ENCODE measurements around the gene CBLIF. TPM values are rescaled to one million over a fixed set of nuclear protein-coding genes. Genes with fewer than 3 reads are reported as not detected.

CBLIF gene
- not detected in 2 replicates for total RNA-seq

DNA sequence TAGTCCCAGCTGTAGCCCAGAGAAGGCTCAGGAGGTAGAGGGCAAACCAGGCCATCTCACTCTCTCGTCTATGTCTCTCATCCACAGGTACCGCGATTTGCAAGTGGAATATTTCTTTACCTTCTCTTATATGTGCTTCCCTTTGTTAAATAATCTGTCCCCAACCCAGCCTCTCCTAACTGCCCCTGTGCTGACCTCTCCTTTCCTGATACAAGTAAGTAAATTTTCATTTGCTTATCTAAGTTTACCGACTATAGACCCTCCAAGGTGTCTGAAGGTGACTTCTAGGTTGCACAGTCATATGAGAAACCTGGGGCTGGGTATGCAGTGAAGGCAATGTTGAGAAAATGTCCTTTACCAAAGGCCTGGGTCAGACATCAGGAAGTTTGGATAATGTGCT is at the start of gene CBLIF:
Gene CBLIF (minus strand): TSS at position 101 of the 400 bp plus-strand sequence. CDS start 46 bp downstream, at position 55.

DNA sequence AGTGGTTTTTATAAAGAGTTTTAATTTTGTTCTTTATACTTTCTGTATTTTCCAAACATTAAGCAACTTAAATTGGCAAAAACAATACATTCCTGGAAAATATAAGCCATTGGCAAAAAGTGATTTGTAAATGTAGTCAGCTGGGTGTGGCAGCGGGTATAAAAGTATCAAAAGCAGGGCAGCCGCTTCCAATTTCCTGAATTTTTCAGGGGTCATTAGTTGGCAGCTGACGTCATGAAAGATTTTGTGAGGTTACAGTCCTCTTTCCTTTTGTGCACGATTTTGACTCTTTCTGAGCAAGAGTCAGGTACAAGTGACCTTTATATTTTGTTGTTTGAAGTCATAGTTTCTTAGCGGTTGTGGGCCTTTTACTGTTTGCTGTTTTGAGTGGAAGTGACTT is 33.3 kb upstream of the CBLIF start, which contains the start of gene OOSP3:
Gene OOSP3 (plus strand): TSS at position 208 of the 400 bp plus-strand sequence. CDS start 27 bp downstream, at position 235.

DNA sequence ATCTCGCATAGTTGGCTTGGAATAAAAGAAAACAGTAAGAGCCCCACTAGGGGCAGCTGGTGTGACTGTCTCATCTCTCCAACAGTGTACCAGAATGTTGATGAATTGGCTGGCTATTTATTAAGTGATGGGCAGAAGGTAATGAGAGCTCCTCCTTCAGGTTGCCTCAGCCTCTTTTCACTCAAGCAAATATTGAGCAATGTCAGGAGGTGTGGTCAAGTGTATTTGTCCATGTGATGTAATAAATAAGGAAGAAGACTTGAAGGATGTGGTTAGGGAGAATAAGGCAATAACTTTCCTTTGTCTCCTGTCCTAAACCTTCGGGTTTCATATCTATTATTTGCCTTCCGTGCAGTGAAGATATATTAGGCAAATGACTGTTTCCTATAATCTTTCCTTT is 21.1 kb upstream of the CBLIF start, which contains the start of gene TCN1:
Gene TCN1 (minus strand): TSS at position 91 of the 400 bp plus-strand sequence. CDS start 17 bp downstream, at position 74.

DNA sequence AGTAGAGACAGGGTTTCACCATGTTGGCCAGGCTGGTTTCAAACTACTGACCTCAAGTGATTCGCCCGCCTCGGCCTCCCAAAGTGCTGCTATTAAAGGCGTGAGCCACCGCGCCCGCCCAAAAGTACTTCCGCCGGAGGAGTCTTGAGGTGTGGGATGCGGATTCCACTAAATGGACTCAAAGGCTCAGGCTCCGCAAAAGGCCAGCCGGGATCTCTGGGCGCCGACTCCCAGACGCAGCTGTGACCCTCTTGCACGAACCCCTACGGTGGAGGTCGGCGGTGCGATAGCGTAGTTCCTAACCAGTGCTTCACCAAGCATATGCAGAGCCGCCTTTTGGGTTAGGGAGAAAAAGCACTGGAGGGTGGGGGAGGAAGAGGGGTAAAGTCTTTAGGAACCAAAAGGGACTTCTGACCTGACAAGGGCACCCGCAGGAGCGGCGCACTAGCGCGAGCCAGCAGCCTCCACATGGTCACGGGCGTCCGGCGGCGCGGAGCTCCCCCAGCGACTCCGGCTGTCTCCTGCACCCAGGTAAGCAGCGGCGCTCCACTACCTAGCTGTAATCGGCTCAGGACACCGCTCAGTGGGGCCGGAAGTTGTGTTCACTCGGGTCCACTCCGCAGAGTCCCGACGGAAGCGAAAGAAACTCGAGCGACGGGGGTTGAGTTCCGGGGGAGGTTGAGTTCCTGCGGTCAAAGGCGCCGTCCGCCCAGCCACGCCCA is 34.9 kb downstream of the CBLIF start, which contains the start of gene MRPL16:
Gene MRPL16 (minus strand): TSS at position 590 of the 722 bp plus-strand sequence. CDS start 120 bp downstream, at position 470.

Other genes with a start within 250 kb of the CBLIF start
- 19.4 and 21.2 TPM in 2 replicates for gene OSBP, start 229.7 kb downstream of the CBLIF start, total RNA-seq
- gene PATL1, start 176.5 kb downstream of the CBLIF start, total RNA-seq, result 10.6 and 14.8 TPM in 2 replicates
- gene OR10V1, start 131.7 kb downstream of the CBLIF start, total RNA-seq, result not detected in 2 replicates
- gene STX3, start 90.1 kb downstream of the CBLIF start, total RNA-seq, result 12.4 and 27.8 TPM in 2 replicates
- 76.1 and 83.2 TPM in 2 replicates for gene MRPL16, start 34.7 kb downstream of the CBLIF start, total RNA-seq
- 0.08 and 0.68 TPM in 2 replicates for gene TCN1, start 21.0 kb upstream of the CBLIF start, total RNA-seq
- gene OOSP3, start 33.3 kb upstream of the CBLIF start, total RNA-seq, result not detected in 2 replicates
- not detected in 2 replicates for gene OOSP1, start 92.9 kb upstream of the CBLIF start, total RNA-seq
- gene OOSP4A, start 118.5 kb upstream of the CBLIF start, total RNA-seq, result not detected in 2 replicates
- not detected in 2 replicates for gene OOSP4B, start 171.7 kb upstream of the CBLIF start, total RNA-seq
- not detected in 2 replicates for gene OOSP2, start 194.9 kb upstream of the CBLIF start, total RNA-seq
- not detected in 2 replicates for gene MS4A3, start 211.2 kb upstream of the CBLIF start, total RNA-seq
- not detected in 2 replicates for gene MS4A2, start 243.2 kb upstream of the CBLIF start, total RNA-seq